SK-N-SH treated with all-trans-retinoic acid at 6 μM for 48 hours (cell line): Measurements from ENCODE around the gene GLI2.

Source experiments
- BACH2 ChIP-seq: fragments of 250-450 bp; sonication (Bioruptor Pico); IDR thresholded peaks from 2 replicates; pipeline ENCODE4 v1.9.0; 2021; ENCODE audit warnings: mild to moderate bottlenecking, borderline replicate concordance
- CREB5 ChIP-seq: fragments of 250-450 bp; sonication (Bioruptor Pico); IDR thresholded peaks from 2 replicates; pipeline ENCODE4 v1.5.1; 2020; ENCODE audit warnings: low read depth, mild to moderate bottlenecking, moderate library complexity
- CSRNP3 ChIP-seq: fragments of 250-450 bp; sonication (Bioruptor Pico); IDR thresholded peaks from 2 replicates; pipeline ENCODE4 v1.5.1; 2021; ENCODE audit warnings: mild to moderate bottlenecking, moderate library complexity
- PATZ1 ChIP-seq: fragments of 250-450 bp; sonication (Bioruptor Pico); IDR thresholded peaks from 2 replicates; pipeline ENCODE4 v1.8.0; 2020; ENCODE audit warnings: mild to moderate bottlenecking, moderate library complexity, borderline replicate concordance
- POU6F1 ChIP-seq: fragments of 250-450 bp; sonication (Bioruptor Pico); IDR thresholded peaks from 2 replicates; pipeline ENCODE4 v1.8.0; 2021; ENCODE audit warnings: low read depth, mild to moderate bottlenecking, moderate library complexity, borderline replicate concordance
- PPARA ChIP-seq: fragments of 250-450 bp; sonication (Bioruptor Pico); IDR thresholded peaks from 2 replicates; pipeline ENCODE4 v1.5.0; 2020; ENCODE audit warnings: mild to moderate bottlenecking, borderline replicate concordance
- RARB ChIP-seq: fragments of 250-450 bp; sonication (Bioruptor Pico); IDR thresholded peaks from 2 replicates; pipeline ENCODE4 v1.8.0; 2021; ENCODE audit warnings: mild to moderate bottlenecking, moderate library complexity
- TCF4 ChIP-seq: fragments of 250-450 bp; sonication (Bioruptor Pico); IDR thresholded peaks from 2 replicates; pipeline ENCODE4 v1.8.0; 2021; ENCODE audit warnings: mild to moderate bottlenecking, moderate library complexity, borderline replicate concordance
- TOX ChIP-seq: fragments of 250-450 bp; sonication (Bioruptor Pico); IDR thresholded peaks from 2 replicates; pipeline ENCODE4 v1.8.0; 2021; ENCODE audit warnings: mild to moderate bottlenecking, moderate library complexity, borderline replicate concordance
- ZC3H10 ChIP-seq: fragments of 250-450 bp; sonication (Bioruptor Pico); IDR thresholded peaks from 2 replicates; pipeline ENCODE4 v1.5.1; 2021; ENCODE audit warnings: mild to moderate bottlenecking, moderate library complexity
- ZFP3 ChIP-seq: fragments of 250-450 bp; sonication (Bioruptor Pico); IDR thresholded peaks from 2 replicates; pipeline ENCODE4 v1.5.0; 2020; ENCODE audit warnings: mild to moderate bottlenecking, moderate library complexity
- ZFP30 ChIP-seq: fragments of 450-650 bp; formaldehyde crosslinking; IDR thresholded peaks from 2 replicates; pipeline ENCODE4 v1.5.0; 2022; ENCODE audit warnings: mild to moderate bottlenecking, moderate library complexity
- ZNF565 ChIP-seq: fragments of 450-650 bp; formaldehyde crosslinking; conservative IDR thresholded peaks from 2 replicates; pipeline ENCODE4 v1.5.0; 2020; ENCODE audit warnings: low read depth, mild to moderate bottlenecking, moderate library complexity

- TF ChIP-seq ZNF565 (CRISPR knock-in tag): no peak
- no peak for TF ChIP-seq RARB
- TF ChIP-seq POU6F1 (CRISPR knock-in tag): no peak
- TF ChIP-seq TOX: no peak
- no peak for TF ChIP-seq ZFP3
- no peak for TF ChIP-seq CREB5 (CRISPR knock-in tag)
- no peak for TF ChIP-seq ZC3H10 (CRISPR knock-in tag)
- TF ChIP-seq BACH2: no peak
- no peak for TF ChIP-seq PATZ1 (CRISPR knock-in tag)
- no peak for TF ChIP-seq ZFP30 (CRISPR knock-in tag)
- TF ChIP-seq PPARA: no peak
- no peak for TF ChIP-seq CSRNP3
- TF ChIP-seq TCF4: no peak
These were observed 26.8 kb downstream of the GLI2 start for GRCh38 chr2:120762341-120763061.
